ENCODE data around the gene OR4F6.

OR4F6 gene

GRCh38 chr15:101804941-101805340, 1.6 kb downstream of the OR4F6 start:
- DNase-seq (ENCODE audit: low read depth, low spot score) = no peak

GRCh38 chr15:101805605-101806345, 2.5 kb downstream of the OR4F6 start:
- DNase-seq (ENCODE audit: low read depth, low spot score) = no peak

GRCh38 chr15:101807345-101807945, 4.1 kb downstream of the OR4F6 start:
- DNase-seq (ENCODE audit: low read depth, low spot score) = no peak

- DNase-seq (ENCODE audit: low read depth, low spot score) = no peak
Measured at GRCh38 chr15:101808201-101808600, 4.9 kb downstream of the OR4F6 start.

GRCh38 chr15:101810456-101810855, 7.1 kb downstream of the OR4F6 start:
- DNase-seq (ENCODE audit: low read depth, low spot score) = no peak

GRCh38 chr15:101810876-101811275, 7.6 kb downstream of the OR4F6 start:
- no peak for DNase-seq (ENCODE audit: low read depth, low spot score)

- DNase-seq (ENCODE audit: low read depth, low spot score) = no peak
Measured at GRCh38 chr15:101811902-101812301, 8.6 kb downstream of the OR4F6 start, which contains the start of gene OR4F15. TSS of gene OR4F15 (plus strand) at chr15:101812202. CDS start at chr15:101818187, 5,985 bp downstream.

GRCh38 chr15:101813803-101814534, 10.7 kb downstream of the OR4F6 start:
- DNase-seq (ENCODE audit: low read depth, low spot score) = no peak

GRCh38 chr15:101820781-101821180, 17.5 kb downstream of the OR4F6 start:
- DNase-seq (ENCODE audit: low read depth, low spot score) = no peak

GRCh38 chr15:101827257-101827656, 23.9 kb downstream of the OR4F6 start:
- no peak for DNase-seq (ENCODE audit: low read depth, low spot score)

- no peak for DNase-seq (ENCODE audit: low read depth, low spot score)
Measured at GRCh38 chr15:101828774-101829173, 25.5 kb downstream of the OR4F6 start.

- DNase-seq (ENCODE audit: low read depth, low spot score) = no peak
Measured at GRCh38 chr15:101841656-101842055, 38.3 kb downstream of the OR4F6 start.

GRCh38 chr15:101844916-101845315, 41.6 kb downstream of the OR4F6 start:
- DNase-seq (ENCODE audit: low read depth, low spot score) = no peak

- no peak for DNase-seq (ENCODE audit: low read depth, low spot score)
Measured at GRCh38 chr15:101852356-101852755, 49.0 kb downstream of the OR4F6 start.

Measured in activated naive CD8-positive, alpha-beta T cell treated with anti-CD3 and anti-CD28 coated beads, Interleukin-2, amount 50 U/mL, for 16 hours (primary cell).